ENCODE data around the gene FAM219B.

DNA sequence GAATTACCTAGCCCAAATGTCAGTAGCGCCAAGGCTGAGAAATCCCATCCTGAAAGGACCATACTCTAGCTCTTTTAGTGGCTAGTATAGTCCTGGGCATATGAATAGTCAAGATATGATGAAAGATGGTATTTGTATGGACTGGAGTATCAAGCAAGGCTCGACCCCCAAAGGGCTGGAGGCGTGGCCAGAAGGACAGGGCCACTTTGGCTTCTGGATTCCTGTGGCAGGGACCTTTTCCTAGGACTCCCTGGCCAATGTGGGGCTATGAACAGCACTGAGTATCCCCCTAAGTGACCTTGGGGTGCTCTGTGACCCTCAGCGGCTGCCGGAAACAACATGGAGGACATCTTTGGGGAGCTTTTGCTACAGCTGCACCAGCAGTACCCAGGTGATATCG lies 10.8 kb downstream of the FAM219B start:
- TF ChIP-seq, protein P1, sequence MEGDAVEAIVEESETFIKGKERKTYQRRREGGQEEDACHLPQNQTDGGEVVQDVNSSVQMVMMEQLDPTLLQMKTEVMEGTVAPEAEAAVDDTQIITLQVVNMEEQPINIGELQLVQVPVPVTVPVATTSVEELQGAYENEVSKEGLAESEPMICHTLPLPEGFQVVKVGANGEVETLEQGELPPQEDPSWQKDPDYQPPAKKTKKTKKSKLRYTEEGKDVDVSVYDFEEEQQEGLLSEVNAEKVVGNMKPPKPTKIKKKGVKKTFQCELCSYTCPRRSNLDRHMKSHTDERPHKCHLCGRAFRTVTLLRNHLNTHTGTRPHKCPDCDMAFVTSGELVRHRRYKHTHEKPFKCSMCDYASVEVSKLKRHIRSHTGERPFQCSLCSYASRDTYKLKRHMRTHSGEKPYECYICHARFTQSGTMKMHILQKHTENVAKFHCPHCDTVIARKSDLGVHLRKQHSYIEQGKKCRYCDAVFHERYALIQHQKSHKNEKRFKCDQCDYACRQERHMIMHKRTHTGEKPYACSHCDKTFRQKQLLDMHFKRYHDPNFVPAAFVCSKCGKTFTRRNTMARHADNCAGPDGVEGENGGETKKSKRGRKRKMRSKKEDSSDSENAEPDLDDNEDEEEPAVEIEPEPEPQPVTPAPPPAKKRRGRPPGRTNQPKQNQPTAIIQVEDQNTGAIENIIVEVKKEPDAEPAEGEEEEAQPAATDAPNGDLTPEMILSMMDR (IDR thresholded peaks at IDR 0.05; ENCODE audit: borderline replicate concordance, extremely low read depth, low read length, poor library complexity, severe bottlenecking): no peak
- no peak for TF ChIP-seq EZH2 (IDR thresholded peaks at IDR 0.05; ENCODE audit: borderline replicate concordance, low read depth, low read length, severe bottlenecking)
